ENCODE measurements around the gene DSCAM. TPM values are rescaled to one million over a fixed set of nuclear protein-coding genes. Genes with fewer than 3 reads are reported as not detected.

Gene DSCAM
- total RNA-seq, 4 donors from 2014 or later, result 0.03 TPM; not detected in 3

DNA sequence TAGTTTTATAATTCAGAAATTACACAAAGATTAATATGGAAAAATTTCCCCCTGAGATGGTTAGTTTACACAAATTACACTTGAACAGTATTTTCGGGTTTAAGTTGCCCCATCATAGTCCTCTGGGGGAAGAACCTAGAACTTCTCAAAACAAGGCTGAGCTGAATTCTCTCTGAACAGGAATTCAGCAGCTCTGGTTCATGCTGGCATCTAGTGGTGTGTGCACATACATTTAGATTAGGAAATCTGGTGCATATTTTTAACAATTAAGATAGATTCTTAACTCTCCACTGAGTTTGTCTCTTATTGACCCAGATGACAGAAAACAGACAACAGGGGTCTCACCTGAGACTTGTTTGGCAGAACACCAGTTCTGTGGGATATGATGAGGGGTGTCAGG is 410.7 kb downstream of the DSCAM start:
- TF ChIP-seq, protein P1, sequence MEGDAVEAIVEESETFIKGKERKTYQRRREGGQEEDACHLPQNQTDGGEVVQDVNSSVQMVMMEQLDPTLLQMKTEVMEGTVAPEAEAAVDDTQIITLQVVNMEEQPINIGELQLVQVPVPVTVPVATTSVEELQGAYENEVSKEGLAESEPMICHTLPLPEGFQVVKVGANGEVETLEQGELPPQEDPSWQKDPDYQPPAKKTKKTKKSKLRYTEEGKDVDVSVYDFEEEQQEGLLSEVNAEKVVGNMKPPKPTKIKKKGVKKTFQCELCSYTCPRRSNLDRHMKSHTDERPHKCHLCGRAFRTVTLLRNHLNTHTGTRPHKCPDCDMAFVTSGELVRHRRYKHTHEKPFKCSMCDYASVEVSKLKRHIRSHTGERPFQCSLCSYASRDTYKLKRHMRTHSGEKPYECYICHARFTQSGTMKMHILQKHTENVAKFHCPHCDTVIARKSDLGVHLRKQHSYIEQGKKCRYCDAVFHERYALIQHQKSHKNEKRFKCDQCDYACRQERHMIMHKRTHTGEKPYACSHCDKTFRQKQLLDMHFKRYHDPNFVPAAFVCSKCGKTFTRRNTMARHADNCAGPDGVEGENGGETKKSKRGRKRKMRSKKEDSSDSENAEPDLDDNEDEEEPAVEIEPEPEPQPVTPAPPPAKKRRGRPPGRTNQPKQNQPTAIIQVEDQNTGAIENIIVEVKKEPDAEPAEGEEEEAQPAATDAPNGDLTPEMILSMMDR (IDR thresholded peaks at IDR 0.05 in 4 of 5, conservative IDR thresholded peaks at IDR 0.05 in 1 of 5), result no peak
- no peak for TF ChIP-seq POLR2A (IDR thresholded peaks at IDR 0.05)
- Histone ChIP-seq H3K4me1 (no peaks in the 10 kb centered on the region), H3K36me3 (no peaks in the 10 kb centered on the region), H3K4me3 (no peak overlapping the region), H3K27ac (no peak overlapping the region), H3K27me3 (no peaks in the 10 kb centered on the region), H3K9me3 (no peaks in the 10 kb centered on the region)
- ATAC-seq, result no peak
- no peak for DNase-seq
- intact Hi-C loops (cut with DNase I; ENCODE audit: low total_unique reads) (no loop called here), in situ Hi-C loops (cut with MboI; ENCODE audit: low sequenced_read_pairs in 4 of 4) (no loop called here)

DNA sequence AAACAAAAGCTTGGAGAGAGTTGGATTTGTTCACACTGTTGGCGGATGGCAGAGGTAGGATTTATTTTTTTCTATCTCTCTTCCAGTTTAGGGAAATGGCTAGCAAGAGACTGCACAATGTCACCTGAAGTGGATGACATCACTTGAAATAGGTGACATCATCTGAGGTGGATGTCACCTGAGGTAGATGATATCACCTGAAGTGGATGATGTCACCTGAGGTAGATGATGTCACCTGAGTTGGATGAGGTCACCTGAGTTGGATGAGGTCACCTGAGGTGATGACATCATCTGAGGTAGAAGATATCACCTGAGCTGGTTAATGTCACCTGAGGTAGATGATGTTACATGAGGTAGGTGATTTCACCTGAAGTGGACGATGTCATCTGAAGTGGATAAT is 413.4 kb downstream of the DSCAM start:
- no peaks in the 10 kb centered on the region for H3K4me1 ChIP-seq
- H3K9me3 ChIP-seq, result no peaks in the 10 kb centered on the region
- no peak overlapping the region for H3K4me3 ChIP-seq
- H3K36me3 ChIP-seq, result no peaks in the 10 kb centered on the region
- H3K27ac ChIP-seq, result no peak overlapping the region
- no peaks in the 10 kb centered on the region for H3K27me3 ChIP-seq
- TF ChIP-seq POLR2A (IDR thresholded peaks at IDR 0.05), result no peak
- TF ChIP-seq, protein P1 (IDR thresholded peaks at IDR 0.05 in 4 of 5, conservative IDR thresholded peaks at IDR 0.05 in 1 of 5), result no peak
- ATAC-seq (no peak), DNase-seq (no peak)
- in situ Hi-C loops (cut with MboI; ENCODE audit: low sequenced_read_pairs in 4 of 4), result no loop called here
- intact Hi-C loops (cut with DNase I; ENCODE audit: low total_unique reads), result no loop called here

DNA sequence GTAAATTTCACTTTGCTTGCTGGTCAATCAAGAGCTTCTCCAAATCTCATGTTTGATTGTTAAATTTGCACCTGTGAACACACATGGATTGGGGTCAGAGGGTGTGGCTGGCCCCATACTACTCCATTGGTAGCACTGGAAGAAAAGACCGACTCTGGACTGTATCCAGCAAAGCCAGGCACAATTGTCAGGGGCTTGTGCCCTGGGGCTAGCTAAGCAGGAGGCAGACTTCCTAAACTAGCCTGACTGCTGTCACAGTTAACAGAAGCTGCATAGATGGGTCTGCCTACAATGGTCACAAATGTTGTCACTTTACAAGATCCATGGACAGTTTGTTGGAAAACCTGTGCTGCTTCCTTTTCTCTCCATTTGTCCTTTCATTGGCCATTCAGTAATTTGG is 421.0 kb downstream of the DSCAM start:
- no peak overlapping the region for H3K27ac ChIP-seq
- ATAC-seq, result no peak
- no peak for DNase-seq
- TF ChIP-seq, protein P1 (IDR thresholded peaks at IDR 0.05 in 4 of 5, conservative IDR thresholded peaks at IDR 0.05 in 1 of 5), result no peak
- no peak for TF ChIP-seq POLR2A (IDR thresholded peaks at IDR 0.05)
- no peaks in the 10 kb centered on the region for H3K36me3 ChIP-seq
- no peaks in the 10 kb centered on the region for H3K9me3 ChIP-seq
- H3K4me1 ChIP-seq, result no peaks in the 10 kb centered on the region
- intact Hi-C loops (cut with DNase I; ENCODE audit: low total_unique reads) (no loop called here), in situ Hi-C loops (cut with MboI; ENCODE audit: low sequenced_read_pairs in 4 of 4) (no loop called here)
- H3K27me3 ChIP-seq, result no peaks in the 10 kb centered on the region
- no peak overlapping the region for H3K4me3 ChIP-seq

DNA sequence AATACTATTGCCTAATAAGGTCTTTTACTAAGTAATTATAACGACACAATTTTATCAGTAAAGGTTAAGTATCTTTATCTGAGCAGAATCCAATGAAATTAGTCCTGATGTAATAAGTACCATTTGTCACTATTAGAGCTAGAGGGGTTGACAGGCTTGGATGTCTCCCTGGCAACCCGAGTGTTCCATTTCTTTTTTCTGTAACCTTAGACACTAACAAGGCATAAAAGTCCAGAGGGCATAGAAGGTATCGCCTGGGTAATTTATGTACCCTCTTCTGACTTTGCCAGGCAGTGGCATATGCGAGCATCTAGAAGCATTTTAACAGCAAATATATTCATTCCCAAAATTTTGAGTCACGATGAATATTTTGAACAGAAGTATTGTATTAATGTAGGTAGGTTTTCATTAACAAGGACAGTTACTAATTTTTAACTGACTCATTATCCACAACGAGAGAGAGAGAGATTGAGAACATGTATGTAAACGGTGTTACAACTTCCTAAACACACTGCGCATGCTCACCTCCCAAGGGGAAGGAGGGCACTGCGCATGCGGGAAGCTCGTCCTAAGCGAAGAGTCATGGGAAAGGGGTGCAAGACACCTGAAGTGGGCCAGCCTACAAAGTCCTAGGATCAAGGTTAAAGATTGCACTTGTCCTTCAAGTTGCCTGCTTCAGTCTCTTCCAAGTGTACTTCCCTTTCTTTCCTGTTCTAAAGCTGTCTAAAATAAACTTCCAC is 423.9 kb downstream of the DSCAM start:
- ATAC-seq (no peak), DNase-seq (no peak)
- no peak for TF ChIP-seq POLR2A (IDR thresholded peaks at IDR 0.05)
- TF ChIP-seq, protein P1 (IDR thresholded peaks at IDR 0.05 in 4 of 5, conservative IDR thresholded peaks at IDR 0.05 in 1 of 5), result no peak
- H3K9me3 ChIP-seq, result peaks cover 0 to 4% (median 0%) of the 10 kb centered on the region in 3 donors
- intact Hi-C loops (cut with DNase I; ENCODE audit: low total_unique reads), result no loop called here
- H3K27me3 ChIP-seq, result no peaks in the 10 kb centered on the region
- no peaks in the 10 kb centered on the region for H3K36me3 ChIP-seq
- H3K4me1 ChIP-seq, result no peaks in the 10 kb centered on the region
- H3K27ac ChIP-seq, result no peak overlapping the region
- in situ Hi-C loops (cut with MboI; ENCODE audit: low sequenced_read_pairs in 4 of 4), result no loop called here
- H3K4me3 ChIP-seq, result no peak overlapping the region

DNA sequence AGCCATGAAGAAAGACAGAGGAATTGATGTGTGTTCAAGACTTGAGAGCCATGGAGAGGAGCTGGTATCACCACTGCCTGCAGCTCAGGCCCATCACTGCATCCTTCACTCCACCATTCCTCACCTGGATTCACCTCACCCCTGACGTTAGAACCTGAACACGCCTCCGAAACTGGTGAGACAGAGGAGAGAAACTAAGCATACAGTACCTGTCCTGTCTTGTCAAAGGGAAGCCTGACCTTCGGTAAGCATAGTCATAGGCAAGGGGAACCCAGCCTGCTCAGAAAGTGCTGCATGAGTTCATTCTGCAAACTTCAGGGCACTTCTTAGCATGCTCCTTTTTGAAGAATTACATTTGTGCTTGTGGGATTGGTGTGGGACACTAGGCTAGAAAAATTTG is 425.8 kb downstream of the DSCAM start:
- in situ Hi-C loops (cut with MboI; ENCODE audit: low sequenced_read_pairs in 4 of 4), result no loop called here
- Histone ChIP-seq H3K9me3 (peaks cover 0 to 4% (median 0%) of the 10 kb centered on the region in 3 donors), H3K27ac (no peak overlapping the region), H3K4me1 (no peaks in the 10 kb centered on the region), H3K36me3 (no peaks in the 10 kb centered on the region), H3K4me3 (no peak overlapping the region), H3K27me3 (no peaks in the 10 kb centered on the region)
- intact Hi-C loops (cut with DNase I; ENCODE audit: low total_unique reads), result no loop called here
- DNase-seq (no peak), ATAC-seq (no peak)
- TF ChIP-seq POLR2A (IDR thresholded peaks at IDR 0.05), result no peak
- TF ChIP-seq, protein P1 (IDR thresholded peaks at IDR 0.05 in 4 of 5, conservative IDR thresholded peaks at IDR 0.05 in 1 of 5), result no peak
